COLO829 (cell line): ENCODE results near the gene BZW1.
A peak's percentile ranks its signal among the peaks of the same experiment; 100 is the strongest.

ENCODE experiments used
- DNase-seq: peaks from one replicate; pipeline ENCODE4 v3.0.0; 2012; ENCODE audit warnings: low spot score

Gene BZW1

DNA sequence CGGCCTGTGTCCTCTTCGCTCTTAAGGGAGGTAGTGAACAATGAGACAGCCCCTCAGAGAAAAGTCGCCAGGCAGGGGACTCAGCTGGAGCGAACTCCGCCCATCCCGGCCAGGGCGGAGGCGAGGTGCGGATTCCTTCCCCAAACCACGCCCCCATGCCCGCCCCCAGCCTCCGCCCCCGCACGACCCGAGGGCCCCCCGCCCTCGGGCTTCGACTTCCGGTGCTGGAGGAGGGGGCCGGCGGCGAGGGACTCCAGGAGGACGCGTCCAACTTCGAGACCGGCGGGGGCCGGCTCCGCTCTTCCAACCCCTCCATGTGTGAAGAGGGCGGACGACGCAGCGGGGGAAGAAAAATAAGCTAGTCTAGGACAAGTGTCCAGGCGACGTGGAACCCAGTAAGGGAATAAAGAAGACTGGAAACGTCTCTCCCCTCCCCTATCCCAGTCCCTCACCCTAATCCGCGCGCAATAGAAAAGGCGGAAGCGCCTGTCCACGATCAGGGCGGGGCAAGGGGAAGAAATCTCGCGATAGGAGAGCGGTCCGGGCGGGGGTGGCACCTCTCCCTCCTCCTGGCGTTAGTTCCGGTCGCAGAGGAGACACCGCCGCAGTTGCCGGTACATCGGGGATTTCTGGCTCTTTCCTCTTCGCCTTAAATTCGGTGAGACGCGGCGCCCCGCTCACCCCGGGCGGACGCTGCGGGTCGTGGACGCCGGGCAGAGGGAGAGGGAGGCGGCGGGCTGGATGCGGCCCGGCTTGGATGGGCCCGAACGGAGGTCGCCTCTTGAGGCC, at the start of gene BZW1:
Gene BZW1 (plus strand): TSS at position 578 of the 789 bp plus-strand sequence. CDS start 1,308 bp downstream, outside the sequence.
- DNase-seq, result peak; percentile 97

DNA sequence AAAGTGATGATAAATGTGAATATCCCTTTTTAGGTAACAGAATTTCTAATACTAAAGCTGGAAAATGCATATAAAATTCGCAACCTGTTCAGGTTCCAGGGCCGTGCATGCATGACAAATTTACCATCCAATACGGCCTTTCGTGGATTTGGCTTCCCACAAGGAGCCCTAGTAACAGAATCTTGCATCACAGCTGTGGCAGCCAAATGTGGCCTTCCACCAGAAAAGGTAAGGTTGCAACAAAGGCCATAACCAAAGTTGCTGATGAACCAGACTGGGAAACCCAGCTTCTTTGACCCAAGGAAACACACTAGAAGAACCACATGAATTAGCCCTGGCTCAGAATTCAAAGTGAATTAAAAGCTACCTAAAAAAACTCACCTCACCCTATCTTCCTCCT, 49.6 kb upstream of the BZW1 start:
- DNase-seq, result no peak

DNA sequence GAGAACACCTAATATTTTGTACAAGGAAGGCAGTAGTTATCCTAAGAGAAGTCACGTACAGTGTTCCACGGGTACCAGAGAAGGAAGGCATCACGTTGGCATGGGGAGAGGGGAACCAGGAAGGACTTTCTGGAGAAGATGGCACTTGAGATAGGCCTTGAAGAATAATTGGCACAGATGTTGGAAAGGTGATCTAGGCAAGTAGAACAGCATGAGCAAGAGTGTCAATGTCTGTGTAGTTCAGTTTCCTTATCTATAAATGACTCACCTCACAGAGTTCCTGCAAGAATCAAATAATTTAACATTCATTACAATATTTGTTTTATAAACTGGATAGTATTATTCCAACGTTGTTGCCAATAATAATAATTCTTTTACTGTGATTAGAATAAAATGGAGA, 48.3 kb upstream of the BZW1 start:
- no peak for DNase-seq

DNA sequence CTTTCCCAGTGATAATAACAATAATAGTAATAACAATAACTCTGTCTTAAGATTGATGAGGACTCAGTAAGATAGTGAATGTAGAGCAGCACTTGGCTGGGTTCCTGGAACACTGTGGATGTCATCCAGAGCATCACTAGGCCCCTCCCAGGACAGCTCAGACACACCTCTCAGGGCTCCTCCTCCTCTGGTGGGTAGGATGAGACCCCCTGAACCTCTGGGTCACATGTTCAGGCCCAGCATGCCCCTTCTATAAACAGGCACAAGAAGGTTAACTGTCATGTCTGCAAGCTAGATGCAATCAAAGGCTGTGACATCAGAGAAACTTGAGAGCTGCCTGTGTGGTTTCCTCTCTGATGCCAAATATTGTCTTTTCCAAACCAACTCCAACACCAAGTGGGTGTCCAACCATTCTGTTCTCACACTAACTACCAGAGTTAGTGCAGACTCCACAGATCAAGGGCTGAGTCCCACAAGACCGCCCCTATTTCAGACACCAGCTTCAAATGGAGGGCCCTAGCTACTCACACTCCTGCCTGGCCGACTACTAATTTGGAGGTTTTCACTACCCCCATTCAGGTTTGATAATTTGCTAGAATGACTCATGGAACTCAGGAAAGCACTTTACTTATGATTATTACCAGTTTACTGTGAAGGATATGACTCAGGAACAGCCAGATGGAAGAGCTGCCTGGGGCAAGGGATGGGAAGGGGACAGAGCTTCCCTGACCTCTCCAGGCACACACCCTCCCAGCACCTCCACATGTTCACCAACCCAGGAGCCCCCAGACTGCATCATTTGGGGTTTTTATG, 46.4 kb upstream of the BZW1 start:
- DNase-seq, result peak; percentile 72

DNA sequence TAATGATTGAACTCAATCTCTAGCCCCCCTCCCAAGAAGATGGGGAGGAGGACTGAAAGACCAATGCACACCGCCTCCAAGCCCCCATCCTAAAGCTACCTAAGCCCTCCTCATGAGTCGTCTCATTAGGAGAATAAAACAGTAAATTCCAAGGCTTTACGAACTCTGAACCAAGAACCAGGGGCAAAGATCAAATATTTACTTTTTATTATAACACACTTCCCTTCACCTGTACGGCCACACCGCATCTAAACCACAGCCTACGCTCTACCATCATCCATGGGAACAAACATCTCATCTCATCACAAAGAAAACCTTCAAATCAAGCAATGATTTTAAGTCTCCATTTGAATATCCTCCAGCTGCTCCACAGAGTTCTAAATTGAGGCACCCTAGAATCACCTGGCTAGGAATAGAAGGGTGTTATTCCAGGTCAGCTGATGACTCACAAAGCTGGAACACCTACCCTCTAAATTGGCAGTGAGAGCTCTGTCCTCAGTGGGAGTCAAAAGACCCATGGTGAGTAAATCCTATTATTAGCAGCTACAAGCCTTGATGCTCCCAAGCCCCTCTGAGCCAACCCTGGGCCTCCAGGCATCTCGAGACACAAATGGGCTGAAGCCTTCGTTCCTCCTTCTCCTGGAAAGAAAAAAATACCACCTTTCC, 45.6 kb upstream of the BZW1 start:
- no peak for DNase-seq

DNA sequence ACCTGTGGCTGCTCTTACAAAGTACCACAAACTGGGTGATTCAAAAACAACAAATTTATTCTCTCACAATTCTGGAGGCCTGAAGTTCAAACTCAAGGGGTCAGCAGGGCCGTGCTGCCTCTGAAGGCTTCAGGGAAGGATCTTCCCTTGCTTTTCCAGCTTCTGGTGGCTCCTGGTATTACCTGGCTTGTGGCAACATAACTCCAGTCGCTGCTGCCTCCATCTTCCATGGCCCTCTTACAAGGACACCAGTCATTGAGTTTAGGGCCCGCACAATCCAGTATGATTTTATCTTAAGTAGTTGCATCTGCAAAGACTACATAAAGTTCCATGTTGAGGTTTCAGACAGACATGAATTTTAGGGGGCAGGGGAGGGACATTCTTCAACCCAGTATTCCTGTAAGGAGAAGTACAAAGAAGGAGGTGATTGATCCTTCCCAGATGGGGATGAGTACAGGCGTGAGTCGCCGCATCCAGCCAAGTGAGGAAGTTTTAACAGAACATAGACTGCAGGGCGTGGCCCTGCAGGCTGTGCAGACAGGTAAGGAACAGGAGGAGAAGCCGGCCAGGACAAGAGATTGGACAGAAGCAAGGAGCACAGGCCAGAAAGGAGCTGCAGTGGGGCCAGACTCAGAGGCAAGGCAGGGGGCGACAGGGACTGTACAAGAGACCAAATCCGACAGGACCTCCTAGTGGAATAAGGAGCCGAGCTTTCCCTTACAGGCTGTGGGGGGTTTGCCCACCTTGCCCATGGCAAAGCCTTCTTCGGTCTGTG, 44.4 kb upstream of the BZW1 start:
- DNase-seq, result no peak

DNA sequence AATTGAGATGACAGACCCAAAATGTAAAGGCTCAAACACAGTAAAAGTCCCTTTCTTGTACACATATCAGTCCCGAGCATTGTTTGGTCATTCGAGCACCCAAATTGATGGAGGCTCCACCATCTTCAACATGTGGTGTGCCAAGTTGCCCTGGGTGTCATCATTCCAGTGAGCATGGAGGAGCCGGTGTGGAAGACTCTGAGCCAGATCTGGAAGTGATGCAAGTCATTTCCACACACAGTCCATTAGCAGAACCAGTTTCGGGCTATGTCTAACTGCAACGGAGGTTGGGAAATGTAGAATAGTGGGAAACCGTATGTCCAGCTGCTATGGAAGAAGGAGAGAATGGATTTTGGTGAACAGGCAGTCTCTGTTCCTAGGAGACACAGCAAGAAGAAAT, 40.9 kb upstream of the BZW1 start:
- DNase-seq, result no peak

DNA sequence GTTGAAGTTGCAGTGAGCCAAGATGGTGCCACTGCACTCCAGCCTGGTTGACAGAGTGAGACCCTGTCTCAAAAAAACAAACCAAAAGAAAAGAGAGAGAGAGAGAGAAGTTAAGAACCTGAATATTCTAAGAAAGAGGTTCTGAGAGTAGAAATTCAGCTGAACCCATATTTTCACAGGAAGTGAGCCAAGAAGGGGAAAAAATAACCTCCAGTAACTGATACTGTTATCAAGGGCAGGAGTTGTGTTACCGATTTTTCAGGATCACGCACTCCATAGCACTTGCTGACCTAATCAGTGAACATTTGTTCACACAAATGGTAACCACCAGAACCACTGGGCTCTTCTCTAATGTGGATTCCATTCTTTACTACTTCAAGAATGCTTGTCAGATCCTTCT, 39.1 kb upstream of the BZW1 start:
- no peak for DNase-seq

DNA sequence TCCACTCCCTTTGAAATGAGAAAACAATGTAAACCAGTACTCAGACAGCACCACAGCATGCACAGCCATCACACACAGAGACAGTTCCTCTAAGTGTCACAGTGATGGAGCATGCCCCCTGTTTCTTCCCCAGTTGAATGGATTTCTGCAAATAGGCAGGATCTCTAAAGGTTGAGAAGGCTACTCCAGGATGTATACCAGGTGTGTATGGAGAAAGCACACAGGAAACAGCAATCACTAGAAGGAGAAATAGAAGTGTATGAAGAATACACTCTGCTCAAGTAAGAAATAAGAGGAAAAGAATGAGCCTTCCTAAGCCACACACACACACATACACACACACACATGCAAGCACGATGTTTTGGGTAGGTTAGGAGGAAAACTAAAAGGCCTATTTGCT, 38.6 kb upstream of the BZW1 start:
- no peak for DNase-seq

DNA sequence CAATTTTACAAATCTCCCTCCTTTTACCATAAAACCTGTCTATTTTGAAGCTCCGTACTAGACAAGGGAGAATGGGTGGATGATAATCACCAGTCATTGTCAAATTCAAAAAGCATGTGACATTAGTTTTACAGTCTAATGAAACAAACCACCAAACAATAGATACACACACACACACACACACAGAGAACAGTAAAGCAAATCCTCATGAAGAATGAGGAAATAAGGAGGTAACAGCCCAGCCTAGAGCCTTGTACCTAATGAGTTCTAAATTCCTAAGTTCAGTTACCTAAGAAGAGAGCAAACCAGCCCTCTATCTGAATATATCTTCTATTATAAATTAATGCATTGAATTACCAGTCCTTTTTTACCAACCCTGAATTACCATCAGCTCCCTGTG, 36.8 kb upstream of the BZW1 start:
- no peak for DNase-seq

DNA sequence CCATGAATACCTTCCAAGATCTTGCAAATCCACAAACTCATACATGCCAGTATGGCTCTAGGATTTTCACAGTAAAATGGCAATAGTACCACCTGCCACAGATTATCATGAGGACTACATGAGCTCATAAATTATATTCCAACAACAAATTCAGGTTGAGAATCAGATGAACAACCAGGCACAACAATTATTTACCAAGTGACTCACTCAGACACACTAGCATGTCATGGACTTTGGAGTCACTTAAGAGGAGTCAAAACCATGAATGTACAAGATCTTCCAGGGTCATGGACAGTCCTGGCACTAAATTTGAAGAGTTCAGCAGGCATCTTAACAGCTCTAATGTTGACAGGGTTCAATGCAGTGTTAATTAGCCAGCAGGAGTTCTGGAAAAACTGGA, 34.4 kb upstream of the BZW1 start:
- no peak for DNase-seq

DNA sequence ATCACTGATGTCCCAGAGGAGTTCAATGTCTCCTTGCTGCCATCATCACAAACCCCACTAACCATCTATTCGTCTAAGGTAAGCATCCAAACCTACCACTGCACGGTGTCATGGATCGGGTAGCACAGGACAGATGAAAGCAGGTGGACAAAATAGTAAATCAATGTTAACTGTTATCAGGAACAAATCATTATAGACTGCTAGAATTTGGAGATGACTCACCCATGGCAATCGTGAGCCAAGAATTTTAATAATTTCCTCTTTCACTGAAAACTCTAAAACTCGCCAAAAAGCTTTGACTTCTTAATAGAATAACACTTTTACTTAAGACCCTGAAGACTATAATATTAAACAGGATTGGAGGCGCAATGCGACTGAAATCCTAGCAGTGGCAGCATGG, 33.7 kb upstream of the BZW1 start:
- DNase-seq, result peak; percentile 19

DNA sequence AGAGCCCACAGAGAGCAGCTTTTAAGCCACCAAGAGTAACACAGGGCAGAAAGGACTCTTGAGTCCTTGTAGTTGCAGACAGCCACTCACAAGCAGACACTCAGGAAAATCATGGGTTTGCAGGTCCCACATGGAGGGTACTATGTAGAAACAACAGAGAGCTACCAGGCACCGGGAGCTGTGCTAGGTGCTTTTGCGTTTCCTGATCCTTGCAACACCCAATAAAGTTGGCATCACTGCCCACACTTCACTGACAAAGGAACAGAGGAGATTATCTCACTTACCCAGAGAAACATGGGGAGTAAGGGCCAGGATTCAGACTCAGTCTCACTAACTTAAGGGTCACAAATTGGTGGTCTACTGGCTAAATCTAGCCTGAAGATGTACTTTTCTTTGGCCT, 32.5 kb upstream of the BZW1 start:
- DNase-seq, result no peak

DNA sequence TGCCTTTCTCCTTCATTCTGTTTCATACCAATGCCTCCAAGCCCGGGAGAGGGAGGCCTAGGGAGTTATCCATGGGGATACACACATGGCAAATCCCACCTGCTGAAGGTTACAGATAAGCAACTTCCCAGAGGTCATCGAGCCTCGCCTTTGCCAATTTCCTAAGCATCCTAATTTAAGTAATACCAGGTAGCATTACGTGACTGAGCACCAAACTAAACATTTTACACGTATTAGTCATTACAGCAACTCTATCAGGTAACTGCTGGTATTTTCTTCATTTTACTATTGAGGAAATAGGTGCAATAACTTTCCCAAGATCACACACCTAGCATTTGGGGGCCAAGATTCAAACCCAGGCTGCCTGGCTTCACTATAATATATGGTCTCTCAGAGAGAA, 30.1 kb upstream of the BZW1 start:
- DNase-seq, result no peak

DNA sequence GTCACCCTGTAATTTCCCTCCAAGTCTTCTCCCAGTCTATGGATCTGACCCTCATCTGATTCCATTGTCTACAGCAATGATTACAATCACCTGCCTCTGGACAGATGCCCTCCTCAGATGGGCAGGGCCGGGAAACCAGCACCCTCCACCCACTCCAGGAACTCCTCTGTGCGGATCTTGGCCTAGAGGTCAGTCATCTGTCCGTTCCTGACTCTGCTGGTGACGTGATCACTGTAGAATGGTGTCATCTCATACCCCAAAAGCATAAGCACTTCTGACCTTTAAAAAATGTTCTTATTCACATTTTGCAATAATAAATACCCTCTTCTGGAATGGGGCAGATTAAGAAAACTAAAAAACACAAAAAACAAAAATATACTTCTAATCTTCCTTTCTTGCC, 29.5 kb upstream of the BZW1 start:
- no peak for DNase-seq

DNA sequence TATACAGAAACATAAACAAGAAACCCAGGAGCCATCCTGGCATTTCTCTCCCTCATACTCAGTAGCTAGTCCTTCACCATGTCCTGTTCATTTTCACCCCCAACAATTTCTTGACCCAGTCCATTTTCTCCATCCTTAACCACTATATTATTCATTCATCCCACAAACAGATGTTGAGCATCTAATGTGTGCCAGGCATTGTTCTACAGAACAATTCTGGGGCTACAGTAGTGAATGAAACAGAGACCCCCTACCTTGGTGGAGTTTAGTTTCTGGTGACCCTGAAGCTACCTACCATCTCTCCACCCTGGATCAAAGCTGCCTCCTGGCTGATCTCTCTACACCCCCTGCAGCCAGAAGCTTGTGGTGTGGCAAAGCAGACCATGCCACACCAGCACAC, 27.5 kb upstream of the BZW1 start:
- no peak for DNase-seq

DNA sequence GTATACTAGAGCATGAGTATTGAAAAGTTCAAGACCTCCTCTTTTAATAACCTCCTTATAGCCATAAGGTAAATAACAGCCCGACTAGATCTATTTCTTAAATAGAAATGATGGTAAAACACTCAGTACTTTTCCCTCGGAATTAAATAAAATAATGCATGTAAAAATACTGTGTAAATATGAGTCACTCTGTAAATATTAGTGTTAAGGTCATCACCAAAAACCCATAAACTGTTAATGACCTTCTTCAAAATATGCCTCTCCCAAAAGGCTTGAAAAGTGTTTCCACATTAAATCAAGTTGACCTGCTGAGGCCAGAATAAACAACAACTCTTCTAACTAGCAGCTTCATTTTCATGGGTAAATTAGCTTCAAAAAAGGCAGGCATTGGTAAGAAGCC, 25.3 kb upstream of the BZW1 start:
- no peak for DNase-seq

DNA sequence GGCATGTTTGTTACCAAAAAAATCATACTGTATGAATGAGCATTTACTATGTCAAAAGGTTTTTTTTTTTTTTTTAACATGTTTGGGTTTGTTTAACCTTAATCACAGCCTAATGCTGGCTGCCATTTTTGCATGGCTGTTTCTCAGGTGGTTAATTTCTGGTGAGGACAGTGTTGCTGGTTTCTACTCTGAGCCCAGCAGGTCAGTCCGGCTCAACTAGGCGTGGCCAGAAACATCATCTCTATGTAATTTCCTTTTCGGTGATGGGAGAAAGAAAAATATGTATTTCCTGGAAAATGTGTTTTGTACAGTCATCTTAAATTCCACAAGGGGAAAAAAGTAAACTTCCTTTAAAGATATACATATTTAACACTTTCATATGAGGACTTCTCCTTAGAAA, 24.9 kb upstream of the BZW1 start:
- DNase-seq, result no peak

DNA sequence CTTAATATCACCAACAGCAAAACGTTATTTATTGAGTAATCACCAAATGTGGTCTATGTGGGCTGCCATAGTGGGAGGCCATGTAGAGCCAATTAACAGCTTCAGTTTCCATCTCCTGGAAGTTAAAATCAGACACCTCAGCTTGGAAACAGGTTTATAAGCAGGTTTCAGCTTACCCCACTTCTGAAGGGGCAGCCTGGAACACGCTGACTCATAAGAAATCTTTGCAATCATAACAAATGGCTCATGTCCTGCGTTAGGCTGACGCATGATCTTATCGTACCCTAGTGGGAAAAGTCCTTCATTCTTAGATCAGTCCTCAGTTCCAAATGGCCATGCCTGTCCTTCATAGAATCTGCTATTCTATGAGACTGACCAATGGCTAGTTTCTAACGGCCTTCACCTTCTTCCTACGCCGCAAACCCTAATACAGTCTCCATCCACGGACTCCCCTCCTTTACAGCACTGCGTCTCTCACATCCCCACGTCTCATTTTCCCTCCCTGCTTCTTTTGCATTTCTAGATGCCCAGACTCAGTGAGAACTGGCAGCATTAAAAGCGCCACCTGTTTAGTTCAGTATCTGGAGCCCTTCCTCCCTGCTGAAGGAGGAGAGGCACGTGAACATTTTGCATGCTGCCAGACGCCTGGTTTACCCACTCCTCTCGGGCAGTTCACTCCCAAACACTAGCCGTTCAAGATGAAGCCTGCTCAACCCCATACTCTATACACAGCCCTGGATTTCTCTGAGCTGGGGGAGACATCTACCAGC, 24.2 kb upstream of the BZW1 start:
- no peak for DNase-seq

DNA sequence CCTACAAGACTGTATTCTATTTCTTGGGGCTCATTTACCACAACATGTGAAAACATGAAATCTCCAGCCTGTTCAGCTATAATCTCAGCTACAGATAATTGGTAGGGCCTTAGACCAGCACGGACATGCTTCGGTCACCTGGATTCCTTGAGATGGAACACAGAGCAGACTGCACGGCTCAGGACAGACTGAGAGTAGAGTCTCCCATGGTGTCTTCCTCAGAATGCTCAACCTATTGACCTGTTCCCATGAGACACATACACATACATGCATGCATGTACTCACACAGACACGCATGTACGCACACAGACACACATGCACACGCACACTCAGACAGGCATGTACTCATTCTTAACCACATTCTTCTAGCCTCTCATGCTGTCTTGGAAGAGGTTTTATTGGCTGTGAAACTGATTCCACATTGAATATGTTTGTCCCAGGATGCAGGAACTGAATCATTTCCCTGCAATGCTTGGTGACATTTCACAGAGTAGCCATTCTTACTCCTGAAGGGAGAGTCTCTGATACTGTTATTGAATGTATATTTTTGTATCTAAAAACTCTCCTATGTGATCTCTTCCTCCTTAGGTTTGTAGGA, 23.5 kb upstream of the BZW1 start:
- DNase-seq, result no peak

DNA sequence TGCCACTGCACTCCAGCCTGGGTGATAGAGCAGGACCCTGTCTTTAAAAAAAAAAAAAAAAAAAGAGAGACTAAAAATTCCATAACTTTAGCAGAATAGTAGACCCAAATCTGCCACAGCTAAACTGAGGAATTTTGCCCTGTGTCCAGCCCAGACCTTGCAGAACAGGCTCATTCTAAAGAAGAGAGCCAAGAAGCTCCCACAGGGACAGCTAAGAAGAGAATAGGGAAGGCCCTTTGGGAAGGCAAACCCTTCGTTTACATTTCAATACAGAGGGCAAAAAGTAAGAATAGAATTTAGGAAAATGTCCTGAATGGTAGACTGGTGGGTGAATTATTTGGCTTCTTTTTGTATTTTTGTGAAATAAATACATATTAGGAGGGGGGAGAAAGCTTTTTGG, 21.5 kb upstream of the BZW1 start:
- DNase-seq, result no peak
